ENCODE results near the gene CEP44. TPM values are rescaled to one million over a fixed set of nuclear protein-coding genes. Genes with fewer than 3 reads are reported as not detected.

CEP44 gene
- total and polyA plus RNA-seq, 10 of the 15 experiments (the other 5 are each of a cell fraction or from before 2014, with no cell fraction given): 7.6 to 19.8 (median 14.2) TPM

DNA sequence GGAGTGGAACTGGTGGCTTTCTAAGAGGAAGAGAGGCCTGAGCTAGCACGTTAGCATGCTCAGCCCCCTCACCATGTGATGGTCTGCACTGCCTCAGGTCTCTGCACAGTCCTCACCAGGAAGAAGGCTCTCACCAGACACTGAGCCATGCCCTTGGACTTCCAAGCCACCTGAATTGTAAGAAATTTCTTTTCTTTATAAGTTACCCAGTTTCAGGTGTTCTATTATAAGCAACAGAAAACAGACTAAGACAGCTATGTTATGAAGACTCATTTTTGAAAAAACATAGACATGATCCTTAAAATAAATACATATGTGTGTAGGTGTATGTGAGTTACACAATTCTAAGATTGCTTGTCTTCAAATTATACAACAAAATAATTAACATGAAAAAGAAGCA, 74.7 kb downstream of the CEP44 start:
- peaks cover 14% of the 10 kb centered on the region for H3K4me1 ChIP-seq (ENCODE audit: control insufficient read depth, insufficient read depth, low read length)
- POLR2A ChIA-PET: interaction anchor here (0.6 to 1.2 kb wide), 2 partner anchors 24 to 468 kb away, joined by 3 read pairs; no protein-coding TSS in a partner anchor
- SMC1A ChIA-PET (ENCODE audit: uncharacterized antibody, unreplicated experiment): interaction anchor here (0.7 to 2.1 kb wide), 8 partner anchors 8 to 274 kb away, joined by 3 to 8 read pairs (median 5); no protein-coding TSS in a partner anchor
- in situ Hi-C loops (cut with MboI) (no loop called here), intact Hi-C loops (cut with micrococcal nuclease; ENCODE audit: unreplicated experiment) (no loop called here)
- H3K79me2 ChIP-seq (ENCODE audit: control insufficient read depth, insufficient read depth, low read length): no peaks in the 10 kb centered on the region
- no peaks in the 10 kb centered on the region for H4K20me1 ChIP-seq (ENCODE audit: control insufficient read depth, insufficient read depth)
- no peaks in the 10 kb centered on the region for H3K9me3 ChIP-seq (replicated peaks; ENCODE audit: control insufficient read depth, insufficient read depth, low read length)
- no peak overlapping the region for H3K27ac ChIP-seq (ENCODE audit: control insufficient read depth, insufficient read depth)
- H2AFZ ChIP-seq (ENCODE audit: control insufficient read depth, low read depth, low read length): no peak overlapping the region
- no peaks in the 10 kb centered on the region for H3K27me3 ChIP-seq (replicated peaks in 1 of 2; ENCODE audit: control insufficient read depth in 2 of 2, insufficient read depth in 2 of 2, low read length in 1 of 2)
- no peak overlapping the region for H3K4me3 ChIP-seq
- no TSS peak for BruUV-seq (replicated peaks)
- no peak for TF ChIP-seq MYB (IDR thresholded peaks at IDR 0.05; ENCODE audit: borderline replicate concordance, low read depth, low read length)
- TF ChIP-seq MEF2A (IDR thresholded peaks at IDR 0.05; ENCODE audit: insufficient read depth, low read depth, low read length): 0 out of 2 replicates have a peak, but pooled peaks have one; percentile 28
- DNase-seq (ENCODE audit: low read depth, low spot score) (no peak), ATAC-seq (peak; percentile 70), FAIRE-seq (no peak)
- RAD21 ChIA-PET (ENCODE audit: unreplicated experiment): interaction anchor here (2.3 kb wide), 1 partner anchor 23 kb away, joined by 15 read pairs; no protein-coding TSS in a partner anchor
- no peak overlapping the region for H3K9ac ChIP-seq (ENCODE audit: control insufficient read depth, insufficient read depth, low read length)
- peak overlapping the region; percentile 59; the same call in 1 of the 2 replicates for H3K4me2 ChIP-seq (ENCODE audit: control insufficient read depth, insufficient read depth)
- 0% methylated on average over 1 of the region's 1 CpG for WGBS (ENCODE audit: insufficient coverage, insufficient replicate concordance, low lambda C conversion rate, missing lambda C conversion rate)
- no peaks in the 10 kb centered on the region for H3K36me3 ChIP-seq (ENCODE audit: control insufficient read depth in 2 of 2, insufficient read depth in 2 of 2, low read length in 1 of 2)
- CTCF ChIA-PET: interaction anchor here (0.7 to 1.4 kb wide), 4 partner anchors 23 to 355 kb away, joined by 3 to 5 read pairs (median 4); no protein-coding TSS in a partner anchor

DNA sequence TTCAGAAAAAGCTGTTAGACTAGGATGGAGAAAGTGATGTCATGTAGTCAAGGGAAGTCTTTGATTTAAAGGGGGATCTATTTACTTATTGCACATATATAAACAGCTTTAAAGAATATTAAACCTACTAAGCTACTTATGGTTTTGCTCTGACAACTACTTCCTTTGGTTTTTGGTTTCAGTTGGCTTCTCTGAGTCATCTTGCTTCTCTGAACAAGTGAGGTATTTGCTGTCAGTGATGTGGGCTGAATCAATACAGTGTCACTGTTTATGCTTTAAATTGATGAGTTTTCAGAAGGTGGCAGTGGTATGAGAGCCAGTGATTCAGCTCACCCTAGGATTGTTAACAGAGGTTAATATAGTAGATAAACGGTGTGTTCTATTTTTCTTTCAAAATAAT, 75.1 kb downstream of the CEP44 start:
- 0% methylated on average over 1 of the region's 1 CpG for WGBS (ENCODE audit: insufficient coverage, insufficient replicate concordance, low lambda C conversion rate, missing lambda C conversion rate)
- Histone ChIP-seq H3K79me2 (ENCODE audit: control insufficient read depth, insufficient read depth, low read length) (no peaks in the 10 kb centered on the region), H3K4me3 (no peak overlapping the region), H3K4me1 (ENCODE audit: control insufficient read depth, insufficient read depth, low read length) (peaks cover 14% of the 10 kb centered on the region), H3K4me2 (ENCODE audit: control insufficient read depth, insufficient read depth) (peak overlapping the region; percentile 59; the same call in 1 of the 2 replicates), H3K36me3 (ENCODE audit: control insufficient read depth in 2 of 2, insufficient read depth in 2 of 2, low read length in 1 of 2) (no peaks in the 10 kb centered on the region), H3K9ac (ENCODE audit: control insufficient read depth, insufficient read depth, low read length) (no peak overlapping the region), H4K20me1 (ENCODE audit: control insufficient read depth, insufficient read depth) (no peaks in the 10 kb centered on the region), H2AFZ (ENCODE audit: control insufficient read depth, low read depth, low read length) (no peak overlapping the region), H3K27me3 (replicated peaks in 1 of 2; ENCODE audit: control insufficient read depth in 2 of 2, insufficient read depth in 2 of 2, low read length in 1 of 2) (no peaks in the 10 kb centered on the region), H3K27ac (ENCODE audit: control insufficient read depth, insufficient read depth) (no peak overlapping the region), H3K9me3 (replicated peaks; ENCODE audit: control insufficient read depth, insufficient read depth, low read length) (no peaks in the 10 kb centered on the region)
- in situ Hi-C loops (cut with MboI) (no loop called here), intact Hi-C loops (cut with micrococcal nuclease; ENCODE audit: unreplicated experiment) (no loop called here)
- ChIA-PET CTCF (interaction anchor here (0.7 to 1.4 kb wide), 4 partner anchors 23 to 354 kb away, joined by 3 to 5 read pairs (median 4); no protein-coding TSS in a partner anchor), SMC1A (ENCODE audit: uncharacterized antibody, unreplicated experiment) (interaction anchor here (0.8 to 2.1 kb wide), 7 partner anchors 9 to 274 kb away, joined by 3 to 8 read pairs (median 6); no protein-coding TSS in a partner anchor), RAD21 (ENCODE audit: unreplicated experiment) (interaction anchor here (2.3 kb wide), 1 partner anchor 24 kb away, joined by 15 read pairs; no protein-coding TSS in a partner anchor), POLR2A (interaction anchor here (0.6 to 1.2 kb wide), 2 partner anchors 24 to 468 kb away, joined by 3 read pairs; no protein-coding TSS in a partner anchor)
- ATAC-seq: peak; percentile 97
- FAIRE-seq: peak; percentile 49
- no TSS peak for BruUV-seq (replicated peaks)
- DNase-seq (ENCODE audit: low read depth, low spot score): peak; percentile 40
- no peak for TF ChIP-seq RCOR1 (conservative IDR thresholded peaks at IDR 0.05; ENCODE audit: low read depth, low read length)
- TF ChIP-seq POU2F2 (IDR thresholded peaks at IDR 0.05; ENCODE audit: borderline replicate concordance, low read depth, low read length): no peak
- TF ChIP-seq, protein P1, sequence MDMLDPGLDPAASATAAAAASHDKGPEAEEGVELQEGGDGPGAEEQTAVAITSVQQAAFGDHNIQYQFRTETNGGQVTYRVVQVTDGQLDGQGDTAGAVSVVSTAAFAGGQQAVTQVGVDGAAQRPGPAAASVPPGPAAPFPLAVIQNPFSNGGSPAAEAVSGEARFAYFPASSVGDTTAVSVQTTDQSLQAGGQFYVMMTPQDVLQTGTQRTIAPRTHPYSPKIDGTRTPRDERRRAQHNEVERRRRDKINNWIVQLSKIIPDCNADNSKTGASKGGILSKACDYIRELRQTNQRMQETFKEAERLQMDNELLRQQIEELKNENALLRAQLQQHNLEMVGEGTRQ (IDR thresholded peaks at IDR 0.05; ENCODE audit: borderline replicate concordance, low read depth, low read length): no peak
- TF ChIP-seq, protein P2, sequence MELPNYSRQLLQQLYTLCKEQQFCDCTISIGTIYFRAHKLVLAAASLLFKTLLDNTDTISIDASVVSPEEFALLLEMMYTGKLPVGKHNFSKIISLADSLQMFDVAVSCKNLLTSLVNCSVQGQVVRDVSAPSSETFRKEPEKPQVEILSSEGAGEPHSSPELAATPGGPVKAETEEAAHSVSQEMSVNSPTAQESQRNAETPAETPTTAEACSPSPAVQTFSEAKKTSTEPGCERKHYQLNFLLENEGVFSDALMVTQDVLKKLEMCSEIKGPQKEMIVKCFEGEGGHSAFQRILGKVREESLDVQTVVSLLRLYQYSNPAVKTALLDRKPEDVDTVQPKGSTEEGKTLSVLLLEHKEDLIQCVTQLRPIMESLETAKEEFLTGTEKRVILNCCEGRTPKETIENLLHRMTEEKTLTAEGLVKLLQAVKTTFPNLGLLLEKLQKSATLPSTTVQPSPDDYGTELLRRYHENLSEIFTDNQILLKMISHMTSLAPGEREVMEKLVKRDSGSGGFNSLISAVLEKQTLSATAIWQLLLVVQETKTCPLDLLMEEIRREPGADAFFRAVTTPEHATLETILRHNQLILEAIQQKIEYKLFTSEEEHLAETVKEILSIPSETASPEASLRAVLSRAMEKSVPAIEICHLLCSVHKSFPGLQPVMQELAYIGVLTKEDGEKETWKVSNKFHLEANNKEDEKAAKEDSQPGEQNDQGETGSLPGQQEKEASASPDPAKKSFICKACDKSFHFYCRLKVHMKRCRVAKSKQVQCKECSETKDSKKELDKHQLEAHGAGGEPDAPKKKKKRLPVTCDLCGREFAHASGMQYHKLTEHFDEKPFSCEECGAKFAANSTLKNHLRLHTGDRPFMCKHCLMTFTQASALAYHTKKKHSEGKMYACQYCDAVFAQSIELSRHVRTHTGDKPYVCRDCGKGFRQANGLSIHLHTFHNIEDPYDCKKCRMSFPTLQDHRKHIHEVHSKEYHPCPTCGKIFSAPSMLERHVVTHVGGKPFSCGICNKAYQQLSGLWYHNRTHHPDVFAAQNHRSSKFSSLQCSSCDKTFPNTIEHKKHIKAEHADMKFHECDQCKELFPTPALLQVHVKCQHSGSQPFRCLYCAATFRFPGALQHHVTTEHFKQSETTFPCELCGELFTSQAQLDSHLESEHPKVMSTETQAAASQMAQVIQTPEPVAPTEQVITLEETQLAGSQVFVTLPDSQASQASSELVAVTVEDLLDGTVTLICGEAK (IDR thresholded peaks at IDR 0.05; ENCODE audit: borderline replicate concordance): no peak
- no peak for TF ChIP-seq STAT3 (IDR thresholded peaks at IDR 0.05; ENCODE audit: low read depth, low read length)
- TF ChIP-seq HDAC2 (IDR thresholded peaks at IDR 0.05): no peak
- TF ChIP-seq, protein P3, sequence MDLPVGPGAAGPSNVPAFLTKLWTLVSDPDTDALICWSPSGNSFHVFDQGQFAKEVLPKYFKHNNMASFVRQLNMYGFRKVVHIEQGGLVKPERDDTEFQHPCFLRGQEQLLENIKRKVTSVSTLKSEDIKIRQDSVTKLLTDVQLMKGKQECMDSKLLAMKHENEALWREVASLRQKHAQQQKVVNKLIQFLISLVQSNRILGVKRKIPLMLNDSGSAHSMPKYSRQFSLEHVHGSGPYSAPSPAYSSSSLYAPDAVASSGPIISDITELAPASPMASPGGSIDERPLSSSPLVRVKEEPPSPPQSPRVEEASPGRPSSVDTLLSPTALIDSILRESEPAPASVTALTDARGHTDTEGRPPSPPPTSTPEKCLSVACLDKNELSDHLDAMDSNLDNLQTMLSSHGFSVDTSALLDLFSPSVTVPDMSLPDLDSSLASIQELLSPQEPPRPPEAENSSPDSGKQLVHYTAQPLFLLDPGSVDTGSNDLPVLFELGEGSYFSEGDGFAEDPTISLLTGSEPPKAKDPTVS (IDR thresholded peaks at IDR 0.05; ENCODE audit: low read depth, low read length): no peak
